Activated gamma-delta T cell treated with Interleukin-2 at 50 U/mL for 16 hours (primary cell): ENCODE results near the gene LYSMD2.

Experiments used
- DNase-seq: peaks from one replicate; pipeline ENCODE4 v3.0.0-alpha.2; 2020

Gene LYSMD2

DNA sequence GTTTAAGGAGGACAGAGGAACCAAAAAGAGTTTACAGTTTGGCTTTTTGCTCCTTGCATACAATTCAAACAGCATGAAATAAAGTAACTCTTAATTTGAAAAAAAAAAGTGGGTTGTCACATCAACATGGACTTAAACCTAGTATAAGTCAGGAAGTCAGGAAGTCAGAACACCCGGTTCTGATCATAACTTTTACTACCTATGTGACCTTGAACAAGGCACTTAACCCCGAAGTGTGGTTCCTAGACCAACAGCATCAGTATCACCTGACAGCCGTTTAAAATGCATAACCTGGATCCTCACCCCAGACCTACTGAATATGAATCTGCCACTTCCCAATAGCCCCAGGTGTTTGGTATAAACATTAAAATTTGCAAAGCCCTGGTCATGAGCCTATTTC lies 18.7 kb downstream of the LYSMD2 start:
- no peak for DNase-seq

- no peak for DNase-seq
Observed at GRCh38 chr15:51718219-51718618, 19.2 kb downstream of the LYSMD2 start.

DNA sequence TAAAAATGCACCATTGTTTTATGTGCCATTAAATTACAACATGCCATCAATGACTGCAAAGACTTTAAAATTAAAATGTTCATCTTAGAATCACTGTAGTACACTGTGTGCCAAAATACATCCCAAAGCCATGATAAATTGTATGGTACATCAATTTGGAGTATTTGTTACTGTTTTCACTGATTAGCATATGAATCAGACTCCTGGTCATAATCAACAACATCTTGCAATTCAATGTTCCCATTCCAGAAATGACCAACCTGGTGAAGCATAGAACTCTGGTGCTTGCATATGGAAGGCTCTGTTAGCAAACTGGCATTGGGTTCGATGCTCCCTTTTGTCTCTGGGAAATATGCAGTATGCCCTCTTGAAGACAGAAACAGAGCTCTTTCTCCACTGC lies 22.5 kb downstream of the LYSMD2 start:
- no peak for DNase-seq

- DNase-seq, result no peak
Observed at GRCh38 chr15:51714162-51714561, 23.3 kb downstream of the LYSMD2 start.

- no peak for DNase-seq
Observed at GRCh38 chr15:51709031-51709430, 28.4 kb downstream of the LYSMD2 start.

GRCh38 chr15:51708013-51708412 lies 29.4 kb downstream of the LYSMD2 start:
- no peak for DNase-seq

DNA sequence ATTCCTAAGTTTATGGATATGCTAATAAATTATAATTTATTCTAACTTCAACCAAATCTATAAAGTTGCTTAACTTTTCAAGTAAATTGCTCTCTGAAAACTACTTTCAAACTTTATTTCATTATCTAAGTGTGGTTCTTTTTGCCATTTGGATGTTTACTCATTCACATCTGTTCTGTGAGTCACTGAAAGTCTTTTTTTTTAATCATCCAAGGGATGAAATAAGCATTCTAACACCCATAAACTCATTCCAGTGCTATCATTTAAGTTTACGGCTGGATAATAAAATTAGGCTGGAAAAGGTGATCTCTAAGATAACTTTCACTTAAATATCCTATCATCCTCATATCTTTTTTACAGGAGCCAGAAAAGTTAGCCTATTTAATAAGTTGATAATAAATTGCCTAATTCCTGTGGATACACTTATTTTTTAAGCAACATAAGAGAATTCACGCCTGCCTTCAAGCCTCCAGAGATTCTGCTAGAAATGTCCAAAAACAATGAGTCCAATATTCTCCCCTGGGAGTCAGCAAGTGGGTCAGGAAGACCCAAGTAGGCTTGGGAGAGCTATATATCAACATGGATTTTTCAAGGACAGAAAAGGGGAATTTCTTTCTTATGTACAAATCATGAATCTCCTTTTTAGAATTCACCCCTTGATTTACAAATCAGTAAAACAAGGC lies 30.4 kb downstream of the LYSMD2 start:
- no peak for DNase-seq

GRCh38 chr15:51706291-51706690 lies 31.2 kb downstream of the LYSMD2 start:
- DNase-seq, result no peak

GRCh38 chr15:51702710-51703109 lies 34.7 kb downstream of the LYSMD2 start:
- no peak for DNase-seq

- DNase-seq, result no peak
Observed at GRCh38 chr15:51699373-51699772, 38.1 kb downstream of the LYSMD2 start.

DNA sequence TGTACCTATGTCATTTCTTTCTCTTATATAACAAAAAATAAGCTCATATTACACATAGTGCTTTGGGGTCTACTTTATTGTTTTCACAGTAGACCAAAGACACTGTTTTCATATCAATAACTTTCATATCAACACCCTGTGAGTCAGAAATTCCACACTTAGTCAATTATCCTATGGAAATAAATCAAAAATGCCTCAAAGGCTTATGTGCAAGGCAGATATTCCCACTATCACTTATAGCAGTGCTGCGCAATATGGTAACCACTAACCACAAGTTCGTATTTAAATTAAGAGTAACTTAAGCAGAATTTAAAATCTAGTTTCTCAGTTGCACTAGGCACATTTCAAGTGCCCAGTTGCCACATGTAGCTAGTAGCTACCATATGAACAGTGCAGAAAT lies 40.3 kb downstream of the LYSMD2 start:
- DNase-seq, result no peak

DNA sequence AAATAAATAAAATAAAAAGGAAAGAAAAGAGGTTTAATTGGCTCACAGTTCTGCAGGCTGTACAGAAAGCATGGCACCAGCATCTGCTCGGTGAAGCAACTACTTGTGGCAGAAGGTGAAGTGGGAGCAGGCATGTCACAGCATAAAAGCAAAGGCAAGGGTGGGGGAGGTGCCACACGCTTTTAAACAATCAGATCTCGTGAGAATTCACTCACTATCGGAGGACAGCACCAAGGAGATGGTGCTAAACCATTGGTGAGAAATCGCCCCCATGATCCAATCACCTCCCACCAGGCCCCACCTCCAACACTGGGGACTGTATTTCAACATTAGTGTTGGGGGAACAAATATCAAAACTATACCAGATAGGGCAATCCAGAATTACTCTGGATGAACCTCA lies 40.9 kb downstream of the LYSMD2 start:
- no peak for DNase-seq

DNA sequence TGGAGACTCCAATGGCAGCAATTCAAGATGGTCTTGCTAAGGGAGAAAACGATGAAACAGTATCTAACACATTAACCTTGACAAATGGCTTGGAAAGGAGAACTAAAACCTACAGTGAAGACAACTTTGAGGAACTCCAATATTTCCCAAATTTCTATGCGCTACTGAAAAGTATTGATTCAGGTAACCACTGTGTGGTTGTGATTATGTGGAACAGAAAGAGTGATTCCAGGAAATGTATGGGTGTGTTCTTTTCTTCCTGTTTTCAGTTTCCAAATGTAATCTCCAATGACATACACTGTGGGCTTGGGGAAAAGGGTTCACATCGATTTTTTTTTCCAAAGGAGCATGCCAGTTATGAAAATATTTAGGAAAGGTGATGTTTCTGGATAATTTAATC lies 45.3 kb downstream of the LYSMD2 start:
- DNase-seq, result no peak

- no peak for DNase-seq
Observed at GRCh38 chr15:51688863-51689262, 48.6 kb downstream of the LYSMD2 start.

- DNase-seq, result no peak
Observed at GRCh38 chr15:51687565-51687964, 49.9 kb downstream of the LYSMD2 start.

DNA sequence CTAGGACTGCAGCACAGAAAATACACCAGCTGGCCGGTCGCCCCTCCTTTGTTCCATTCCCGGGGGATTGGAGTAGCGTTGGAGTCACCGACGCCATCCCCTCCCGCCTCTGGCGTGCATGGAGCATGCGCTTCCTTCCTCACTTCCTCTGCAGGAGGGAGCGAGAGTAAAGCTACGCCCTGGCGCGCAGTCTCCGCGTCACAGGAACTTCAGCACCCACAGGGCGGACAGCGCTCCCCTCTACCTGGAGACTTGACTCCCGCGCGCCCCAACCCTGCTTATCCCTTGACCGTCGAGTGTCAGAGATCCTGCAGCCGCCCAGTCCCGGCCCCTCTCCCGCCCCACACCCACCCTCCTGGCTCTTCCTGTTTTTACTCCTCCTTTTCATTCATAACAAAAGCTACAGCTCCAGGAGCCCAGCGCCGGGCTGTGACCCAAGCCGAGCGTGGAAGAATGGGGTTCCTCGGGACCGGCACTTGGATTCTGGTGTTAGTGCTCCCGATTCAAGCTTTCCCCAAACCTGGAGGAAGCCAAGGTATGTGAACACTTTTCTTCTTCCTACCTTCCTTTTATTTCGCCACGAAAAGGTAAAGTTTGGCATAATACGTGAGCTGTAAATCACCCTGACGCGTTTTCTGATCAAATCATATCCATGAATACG lies 56.0 kb downstream of the LYSMD2 start, which contains the start of gene SCG3:
Gene SCG3, plus strand, starts transcription at position 201 of the 661 bp plus-strand sequence. Its CDS starts 253 bp downstream, at position 454.
- DNase-seq, result peak; percentile 44

DNA sequence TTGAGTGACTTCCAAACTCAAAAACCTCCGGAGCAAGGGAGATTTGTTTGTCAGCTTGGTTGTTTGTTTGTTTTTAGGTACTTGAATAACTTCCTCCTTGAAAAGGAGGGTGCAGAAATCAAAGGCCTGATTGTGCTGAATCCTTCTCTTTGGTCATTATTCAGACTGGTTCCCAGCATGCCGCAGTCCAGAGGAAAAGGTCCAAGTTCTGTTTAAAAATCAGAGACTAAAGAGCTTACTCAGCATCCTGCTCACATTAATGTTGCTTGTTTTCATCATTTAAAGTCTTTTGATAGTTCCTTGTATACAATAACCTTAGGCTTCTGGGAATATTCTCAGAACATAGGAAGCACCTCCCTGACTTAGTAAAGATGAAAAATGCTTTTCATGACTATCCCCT lies 57.1 kb downstream of the LYSMD2 start:
- no peak for DNase-seq

- DNase-seq, result no peak
Observed at GRCh38 chr15:51678096-51678495, 59.4 kb downstream of the LYSMD2 start.

DNA sequence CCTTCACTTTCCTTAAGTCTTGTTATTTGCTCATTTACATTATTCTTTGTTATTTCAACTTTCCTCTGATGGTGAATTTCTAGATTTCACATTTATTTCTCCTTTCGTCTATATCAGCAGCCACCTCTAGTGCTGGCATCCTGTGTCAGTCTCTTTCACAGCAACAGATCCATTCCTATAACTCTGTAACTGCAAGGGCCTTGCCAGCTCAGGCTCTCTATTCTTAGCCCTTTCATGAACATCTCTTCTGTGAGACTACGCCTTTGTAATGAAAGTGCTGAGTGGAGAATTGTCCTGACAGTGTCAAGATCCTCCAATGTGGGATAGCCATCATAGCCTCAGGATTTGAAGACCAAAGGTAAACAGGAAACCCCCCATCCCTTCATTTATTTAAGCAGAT lies 60.0 kb downstream of the LYSMD2 start:
- no peak for DNase-seq

DNA sequence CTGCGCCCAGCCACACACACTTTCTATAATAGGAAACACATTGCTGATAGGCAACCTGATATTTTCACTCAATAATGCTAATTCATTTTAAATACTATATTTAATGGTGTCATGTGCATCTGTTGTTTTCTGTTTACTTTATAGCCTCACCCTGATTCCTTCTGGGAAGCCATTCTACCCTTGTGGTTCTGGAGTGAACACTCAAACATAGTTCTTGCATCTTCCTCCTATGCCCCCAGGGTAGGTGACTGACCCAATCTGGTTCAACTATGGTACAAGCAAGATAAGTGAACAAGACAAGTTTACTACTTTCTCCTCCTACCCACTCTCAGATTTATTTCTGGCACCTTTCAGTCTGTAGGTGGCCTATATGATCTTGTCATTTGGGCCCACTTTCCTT lies 60.4 kb downstream of the LYSMD2 start:
- DNase-seq, result no peak

- DNase-seq, result no peak
Observed at GRCh38 chr15:51675234-51675633, 62.2 kb downstream of the LYSMD2 start.
